GM23248 (cell line): ENCODE measurements around the gene LRRC52. TPM values are rescaled to one million over a fixed set of nuclear protein-coding genes. Genes with fewer than 3 reads are reported as not detected.

Experiments
- DNase-seq: peaks from one replicate; pipeline ENCODE4 v3.0.0-alpha.2; 2015
- H2AFZ ChIP-seq: fragments of 200-600 bp; sonication (generic); 2 replicates; pipeline ENCODE4 v1.6.1; 2016; ENCODE audit warnings: antibody characterized with exemption
- H3F3A ChIP-seq: fragments of 200-600 bp; sonication (generic); 2 replicates; pipeline ENCODE4 v1.6.1; 2016; ENCODE audit warnings: mild to moderate bottlenecking, antibody characterized with exemption, mixed run types; ENCODE audit not compliant: insufficient read depth
- H3K27ac ChIP-seq: fragments of 200-600 bp; sonication (generic); 2 replicates; pipeline ENCODE4 v1.5.1; 2016; ENCODE audit warnings: mild to moderate bottlenecking
- H3K27me3 ChIP-seq: fragments of 200-600 bp; sonication (generic); replicated peaks from 2 replicates; pipeline ENCODE4 v1.6.1; 2016; ENCODE audit warnings: mild to moderate bottlenecking; ENCODE audit not compliant: insufficient read depth
- H3K36me3 ChIP-seq: fragments of 200-600 bp; sonication (generic); 2 replicates; pipeline ENCODE4 v1.6.1; 2016; ENCODE audit warnings: low read depth, mild to moderate bottlenecking
- H3K4me1 ChIP-seq: fragments of 200-600 bp; sonication (generic); 2 replicates; pipeline ENCODE4 v1.6.1; 2016; ENCODE audit warnings: mild to moderate bottlenecking; ENCODE audit not compliant: insufficient read depth
- H3K4me2 ChIP-seq: fragments of 200-600 bp; sonication (generic); one replicate; pipeline ENCODE4 v1.6.1; 2016; ENCODE audit warnings: mild to moderate bottlenecking; ENCODE audit not compliant: unreplicated experiment
- H3K4me3 ChIP-seq: fragments of 200-600 bp; sonication (generic); 2 replicates; pipeline ENCODE4 v1.5.1; 2016; ENCODE audit warnings: mild to moderate bottlenecking
- H3K79me2 ChIP-seq: fragments of 200-600 bp; sonication (generic); 2 replicates; pipeline ENCODE4 v1.6.1; 2016; ENCODE audit warnings: mild to moderate bottlenecking; ENCODE audit not compliant: insufficient read depth
- H3K9ac ChIP-seq: fragments of 200-600 bp; sonication (generic); 2 replicates; pipeline ENCODE4 v1.6.1; 2016; ENCODE audit warnings: mild to moderate bottlenecking
- H3K9me2 ChIP-seq: fragments of 200-600 bp; sonication (generic); 2 replicates; pipeline ENCODE4 v1.6.1; 2016; ENCODE audit warnings: mixed run types, mild to moderate bottlenecking, moderate library complexity; ENCODE audit not compliant: insufficient read depth
- H3K9me3 ChIP-seq: fragments of 200-600 bp; sonication (generic); one replicate; pipeline ENCODE4 v1.6.1; 2017; ENCODE audit warnings: low read depth
- H4K20me1 ChIP-seq: fragments of 200-600 bp; sonication (generic); 2 replicates; pipeline ENCODE4 v1.6.0; 2016; ENCODE audit not compliant: insufficient read depth
- EZH2 ChIP-seq: fragments of 200-600 bp; sonication (generic); IDR thresholded peaks from 2 replicates; pipeline ENCODE4 v1.6.1; 2018; ENCODE audit warnings: antibody characterized with exemption, mild to moderate bottlenecking; ENCODE audit not compliant: insufficient read depth, poor library complexity, severe bottlenecking
- EZH2phosphoT487 ChIP-seq: fragments of 200-600 bp; sonication (generic); IDR thresholded peaks from 2 replicates; pipeline ENCODE4 v1.6.1; 2018; ENCODE audit warnings: antibody characterized with exemption, moderate library complexity, mild to moderate bottlenecking, low read depth; ENCODE audit not compliant: insufficient read depth
- WGBS, 2 experiments: methylation state at CpG; one replicate each; pipeline ENCODE4 v1.1.6; 2015 to 2017; ENCODE audit warnings: low lambda C conversion rate in 2 of 2, low coverage in 1 of 2; ENCODE audit errors: missing lambda C conversion rate in 2 of 2; 5-methylcytosine and 5-hydroxymethylcytosine counted together
- in situ Hi-C: fragments of 300-500 bp; cut with MboI; formaldehyde crosslinking; loops from 2 replicates; pipeline ENCODE4 v1.15.0; 2020
- polyA plus RNA-seq: library from polyadenylated mRNA; unstranded; fragments of >200 nt; fragmentation: Nextera tagmentation; extraction: Ambion mirVana; gene quantifications from 2 replicates; pipeline ENCODE4 v1.2.1, GENCODE V29; 2016
- total RNA-seq: library from RNA; depleted of rRNA; stranded (reverse); fragments of >200 nt; shearing (Covaris generic); gene quantifications from 2 replicates; pipeline ENCODE4 v1.2.3, GENCODE V29; 2014; rRNA removed

The LRRC52 gene, protein sequence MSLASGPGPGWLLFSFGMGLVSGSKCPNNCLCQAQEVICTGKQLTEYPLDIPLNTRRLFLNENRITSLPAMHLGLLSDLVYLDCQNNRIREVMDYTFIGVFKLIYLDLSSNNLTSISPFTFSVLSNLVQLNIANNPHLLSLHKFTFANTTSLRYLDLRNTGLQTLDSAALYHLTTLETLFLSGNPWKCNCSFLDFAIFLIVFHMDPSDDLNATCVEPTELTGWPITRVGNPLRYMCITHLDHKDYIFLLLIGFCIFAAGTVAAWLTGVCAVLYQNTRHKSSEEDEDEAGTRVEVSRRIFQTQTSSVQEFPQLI
- total RNA-seq (not detected in 2 replicates), polyA plus RNA-seq (not detected in 2 replicates)

GRCh38 chr1:165543532-165544438 is at the start of gene LRRC52:
Gene LRRC52 (plus strand): TSS chr1:165544000. CDS start chr1:165544297, 297 bp downstream.
- peaks cover 14% of the 10 kb centered on the region; the same call in 1 of the 2 replicates for H3K27me3 ChIP-seq
- no peaks in the 10 kb centered on the region for H3K9me3 ChIP-seq
- H3K4me1 ChIP-seq, result no peaks in the 10 kb centered on the region
- H3K36me3 ChIP-seq, result no peaks in the 10 kb centered on the region
- in situ Hi-C loops, result no loop called here
- no peaks in the 10 kb centered on the region for H3K9me2 ChIP-seq
- TF ChIP-seq EZH2 (no peak), EZH2phosphoT487 (no peak)
- H4K20me1 ChIP-seq, result no peaks in the 10 kb centered on the region
- no peaks in the 10 kb centered on the region for H3F3A ChIP-seq
- no peak within 1 kb of the TSS for H3K9ac ChIP-seq
- no peak within 1 kb of the TSS for H3K27ac ChIP-seq
- H3K4me2 ChIP-seq, result no peak within 1 kb of the TSS
- 16 to 18% methylated on average over 12 of the region's 12 CpGs for WGBS, 2 experiments
- no peak for DNase-seq
- H3K79me2 ChIP-seq, result no peaks in the 10 kb centered on the region
- H3K4me3 ChIP-seq, result no peak within 1 kb of the TSS
- no peak within 1 kb of the TSS for H2AFZ ChIP-seq

GRCh38 chr1:165494949-165495857 is 48.6 kb upstream of the LRRC52 start:
- no peaks in the 10 kb centered on the region for H4K20me1 ChIP-seq

GRCh38 chr1:165495858-165496205 is 48.0 kb upstream of the LRRC52 start:
- in situ Hi-C loops, result no loop called here
- no peak overlapping the region for H3K4me2 ChIP-seq
- H3K9ac ChIP-seq, result no peak overlapping the region
- H3K9me3 ChIP-seq, result no peaks in the 10 kb centered on the region
- no peaks in the 10 kb centered on the region for H4K20me1 ChIP-seq
- no peak overlapping the region for H3K4me3 ChIP-seq
- H3K79me2 ChIP-seq, result no peaks in the 10 kb centered on the region
- H3K27ac ChIP-seq, result no peak overlapping the region
- no peaks in the 10 kb centered on the region for H3K4me1 ChIP-seq
- no peak for DNase-seq
- H2AFZ ChIP-seq, result no peak overlapping the region
- H3K27me3 ChIP-seq, result peaks cover 14% of the 10 kb centered on the region; the same call in 1 of the 2 replicates
- no peaks in the 10 kb centered on the region for H3F3A ChIP-seq
- TF ChIP-seq EZH2phosphoT487 (no peak), EZH2 (no peak)
- H3K36me3 ChIP-seq, result no peaks in the 10 kb centered on the region
- no peaks in the 10 kb centered on the region for H3K9me2 ChIP-seq
- 47 to 55% methylated on average over 3 of the region's 3 CpGs for WGBS, 2 experiments

More at GRCh38 chr1:165494949-165495857, 48.6 kb upstream of the LRRC52 start:
- 46 to 51% methylated on average over 5 of the region's 5 CpGs for WGBS, 2 experiments
- no peak overlapping the region for H2AFZ ChIP-seq
- no peaks in the 10 kb centered on the region for H3K9me3 ChIP-seq
- H3K27ac ChIP-seq, result no peak overlapping the region
- DNase-seq, result no peak
- H3K4me2 ChIP-seq, result no peak overlapping the region
- no peaks in the 10 kb centered on the region for H3K36me3 ChIP-seq
- no peaks in the 10 kb centered on the region for H3K79me2 ChIP-seq
- TF ChIP-seq EZH2phosphoT487 (no peak), EZH2 (no peak)
- no peaks in the 10 kb centered on the region for H3K9me2 ChIP-seq
- H3F3A ChIP-seq, result no peaks in the 10 kb centered on the region
- in situ Hi-C loops, result no loop called here
- no peak overlapping the region for H3K4me3 ChIP-seq
- H3K9ac ChIP-seq, result no peak overlapping the region
- H3K27me3 ChIP-seq, result peaks cover 16% of the 10 kb centered on the region; the same call in 1 of the 2 replicates
- no peaks in the 10 kb centered on the region for H3K4me1 ChIP-seq

DNA sequence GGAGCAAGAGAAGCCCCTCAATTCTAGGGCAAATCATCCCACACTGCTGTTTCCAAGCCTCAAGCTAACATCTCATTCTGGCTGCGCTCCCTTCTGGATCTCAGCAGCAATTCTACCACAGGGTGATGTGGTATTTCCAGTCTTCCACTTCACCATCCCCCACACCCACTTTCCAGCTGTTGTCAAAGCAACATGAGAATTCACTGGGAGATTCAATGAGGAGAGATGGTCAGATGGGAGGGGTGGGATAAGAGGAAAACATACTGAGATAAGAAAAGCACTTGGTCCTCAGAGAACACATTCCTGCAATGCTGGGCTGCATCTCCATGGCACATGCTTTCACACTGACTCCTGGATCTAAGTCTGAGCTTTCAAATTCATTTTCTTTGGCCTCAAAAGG is 47.3 kb upstream of the LRRC52 start:
- Histone ChIP-seq H3K36me3 (no peaks in the 10 kb centered on the region), H3F3A (no peaks in the 10 kb centered on the region), H3K27me3 (0 out of 2 replicates have a peak, but pooled peaks cover 7% of the 10 kb centered on the region), H3K9me2 (no peaks in the 10 kb centered on the region), H3K9me3 (no peaks in the 10 kb centered on the region), H4K20me1 (no peaks in the 10 kb centered on the region), H3K9ac (no peak overlapping the region), H3K4me3 (no peak overlapping the region), H3K4me1 (no peaks in the 10 kb centered on the region), H3K4me2 (no peak overlapping the region), H2AFZ (no peak overlapping the region), H3K27ac (no peak overlapping the region), H3K79me2 (no peaks in the 10 kb centered on the region)
- DNase-seq, result no peak
- no peak for TF ChIP-seq EZH2
- TF ChIP-seq EZH2phosphoT487, result no peak
- in situ Hi-C loops, result no loop called here
- WGBS, 2 experiments, result 17 to 28% methylated on average over 1 of the region's 1 CpG
